Measurements from ENCODE around the gene FGF14. TPM values are rescaled to one million over a fixed set of nuclear protein-coding genes. Genes with fewer than 3 reads are reported as not detected.

The FGF14 gene
- total and polyA plus RNA-seq, 2 experiments from 2014 or later: 0.73 TPM; not detected in 1

DNA sequence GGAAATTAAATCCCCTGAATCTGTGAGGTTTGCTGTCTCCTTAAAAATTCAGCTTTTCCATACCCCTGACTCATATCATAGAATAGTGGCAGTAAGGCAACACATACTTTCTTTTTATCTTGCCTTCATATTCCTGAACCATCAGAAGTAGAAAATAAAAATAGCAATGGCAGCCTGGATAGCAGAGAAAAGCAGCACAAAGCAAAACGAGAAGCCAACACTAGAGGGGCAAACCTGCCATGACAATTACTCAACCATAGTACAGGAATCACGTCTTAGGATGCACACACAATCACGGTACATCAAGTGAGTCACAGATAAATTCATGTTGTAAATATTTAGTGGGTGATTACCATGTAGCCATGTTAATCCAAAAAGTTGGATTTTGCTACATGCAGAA is 606.4 kb downstream of the FGF14 start:
- Histone ChIP-seq H4K20me1 (ENCODE audit: insufficient read depth, poor library complexity, severe bottlenecking) (no peaks in the 10 kb centered on the region), H3K4me2 (no peak overlapping the region), H3K79me2 (no peaks in the 10 kb centered on the region), H3K27ac (no peak overlapping the region), H2AFZ (no peak overlapping the region), H3K4me1 (ENCODE audit: insufficient read depth) (no peaks in the 10 kb centered on the region), H3K36me3 (replicated peaks; ENCODE audit: insufficient read depth, low read depth) (no peaks in the 10 kb centered on the region), H3K9me3 (ENCODE audit: low read depth) (no peaks in the 10 kb centered on the region), H3K9me2 (replicated peaks; ENCODE audit: insufficient read depth) (no peaks in the 10 kb centered on the region), H3K4me3 (no peak overlapping the region), H3K27me3 (no peaks in the 10 kb centered on the region)
- TF ChIP-seq EZH2 (IDR thresholded peaks at IDR 0.05; ENCODE audit: borderline replicate concordance): no peak
- TF ChIP-seq, protein P1, sequence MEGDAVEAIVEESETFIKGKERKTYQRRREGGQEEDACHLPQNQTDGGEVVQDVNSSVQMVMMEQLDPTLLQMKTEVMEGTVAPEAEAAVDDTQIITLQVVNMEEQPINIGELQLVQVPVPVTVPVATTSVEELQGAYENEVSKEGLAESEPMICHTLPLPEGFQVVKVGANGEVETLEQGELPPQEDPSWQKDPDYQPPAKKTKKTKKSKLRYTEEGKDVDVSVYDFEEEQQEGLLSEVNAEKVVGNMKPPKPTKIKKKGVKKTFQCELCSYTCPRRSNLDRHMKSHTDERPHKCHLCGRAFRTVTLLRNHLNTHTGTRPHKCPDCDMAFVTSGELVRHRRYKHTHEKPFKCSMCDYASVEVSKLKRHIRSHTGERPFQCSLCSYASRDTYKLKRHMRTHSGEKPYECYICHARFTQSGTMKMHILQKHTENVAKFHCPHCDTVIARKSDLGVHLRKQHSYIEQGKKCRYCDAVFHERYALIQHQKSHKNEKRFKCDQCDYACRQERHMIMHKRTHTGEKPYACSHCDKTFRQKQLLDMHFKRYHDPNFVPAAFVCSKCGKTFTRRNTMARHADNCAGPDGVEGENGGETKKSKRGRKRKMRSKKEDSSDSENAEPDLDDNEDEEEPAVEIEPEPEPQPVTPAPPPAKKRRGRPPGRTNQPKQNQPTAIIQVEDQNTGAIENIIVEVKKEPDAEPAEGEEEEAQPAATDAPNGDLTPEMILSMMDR (IDR thresholded peaks at IDR 0.05; ENCODE audit: poor library complexity): no peak
- TF ChIP-seq EZH2phosphoT487 (IDR thresholded peaks at IDR 0.05; ENCODE audit: low read depth, severe bottlenecking, unreplicated experiment): no peak
- no peak for DNase-seq (ENCODE audit: low spot score)
- 78% methylated on average over 3 of the region's 3 CpGs for WGBS (ENCODE audit: low lambda C conversion rate, missing lambda C conversion rate)

DNA sequence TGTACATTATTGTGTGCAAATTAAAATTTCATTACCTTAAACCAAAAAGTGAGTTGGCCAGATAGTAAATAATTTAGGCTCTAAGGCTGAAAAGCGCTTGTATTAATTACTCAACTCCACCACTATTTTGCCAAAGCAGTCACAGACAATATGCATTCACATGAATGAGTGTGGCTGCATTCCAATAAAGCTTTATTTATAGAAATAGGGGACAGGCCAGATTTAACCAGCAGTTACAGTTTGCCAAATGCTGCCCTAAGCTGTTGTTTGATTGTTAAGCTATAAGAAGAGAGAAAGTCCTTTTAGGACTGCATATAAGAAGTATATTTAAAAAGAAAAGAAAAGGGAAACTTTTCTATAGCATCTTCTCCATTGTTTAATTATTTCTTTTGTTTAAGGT is 606.8 kb downstream of the FGF14 start:
- WGBS (ENCODE audit: low lambda C conversion rate, missing lambda C conversion rate): 90% methylated on average over 1 of the region's 1 CpG
- no peaks in the 10 kb centered on the region for H3K27me3 ChIP-seq
- H3K27ac ChIP-seq: no peak overlapping the region
- H3K4me3 ChIP-seq: no peak overlapping the region
- no peaks in the 10 kb centered on the region for H3K36me3 ChIP-seq (replicated peaks; ENCODE audit: insufficient read depth, low read depth)
- no peaks in the 10 kb centered on the region for H3K9me2 ChIP-seq (replicated peaks; ENCODE audit: insufficient read depth)
- no peaks in the 10 kb centered on the region for H4K20me1 ChIP-seq (ENCODE audit: insufficient read depth, poor library complexity, severe bottlenecking)
- DNase-seq (ENCODE audit: low spot score): no peak
- no peaks in the 10 kb centered on the region for H3K9me3 ChIP-seq (ENCODE audit: low read depth)
- H2AFZ ChIP-seq: no peak overlapping the region
- no peak overlapping the region for H3K4me2 ChIP-seq
- no peaks in the 10 kb centered on the region for H3K4me1 ChIP-seq (ENCODE audit: insufficient read depth)
- H3K79me2 ChIP-seq: no peaks in the 10 kb centered on the region
- TF ChIP-seq, protein P1 (IDR thresholded peaks at IDR 0.05; ENCODE audit: poor library complexity): no peak
- TF ChIP-seq EZH2 (IDR thresholded peaks at IDR 0.05; ENCODE audit: borderline replicate concordance) (no peak), EZH2phosphoT487 (IDR thresholded peaks at IDR 0.05; ENCODE audit: low read depth, severe bottlenecking, unreplicated experiment) (no peak)

DNA sequence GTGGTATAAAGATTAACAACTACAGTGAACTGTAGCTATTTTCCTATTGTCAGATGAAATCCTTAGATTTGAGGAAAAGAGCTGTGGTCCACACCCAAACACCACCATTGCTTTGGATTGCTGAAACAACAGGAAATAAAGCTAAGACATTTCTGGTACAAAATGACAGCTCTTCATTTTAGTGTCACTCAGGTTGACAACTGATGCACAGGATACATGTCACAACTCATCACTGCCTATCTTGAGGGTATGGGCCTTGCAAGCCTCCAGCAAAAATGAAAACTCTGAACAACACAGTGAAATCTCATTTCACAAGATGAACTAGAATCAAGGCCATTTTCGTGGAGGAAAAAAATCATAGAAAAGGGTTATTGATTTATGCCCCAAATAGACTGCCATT is 609.7 kb downstream of the FGF14 start:
- H3K79me2 ChIP-seq: no peaks in the 10 kb centered on the region
- WGBS (ENCODE audit: low lambda C conversion rate, missing lambda C conversion rate): 58% methylated on average over 1 of the region's 1 CpG
- no peaks in the 10 kb centered on the region for H3K36me3 ChIP-seq (replicated peaks; ENCODE audit: insufficient read depth, low read depth)
- H3K4me1 ChIP-seq (ENCODE audit: insufficient read depth): no peaks in the 10 kb centered on the region
- TF ChIP-seq EZH2phosphoT487 (IDR thresholded peaks at IDR 0.05; ENCODE audit: low read depth, severe bottlenecking, unreplicated experiment): no peak
- no peaks in the 10 kb centered on the region for H4K20me1 ChIP-seq (ENCODE audit: insufficient read depth, poor library complexity, severe bottlenecking)
- no peak overlapping the region for H3K27ac ChIP-seq
- no peak for DNase-seq (ENCODE audit: low spot score)
- no peaks in the 10 kb centered on the region for H3K9me2 ChIP-seq (replicated peaks; ENCODE audit: insufficient read depth)
- no peaks in the 10 kb centered on the region for H3K27me3 ChIP-seq
- H2AFZ ChIP-seq: no peak overlapping the region
- H3K4me2 ChIP-seq: no peak overlapping the region
- no peaks in the 10 kb centered on the region for H3K9me3 ChIP-seq (ENCODE audit: low read depth)
- no peak overlapping the region for H3K4me3 ChIP-seq

DNA sequence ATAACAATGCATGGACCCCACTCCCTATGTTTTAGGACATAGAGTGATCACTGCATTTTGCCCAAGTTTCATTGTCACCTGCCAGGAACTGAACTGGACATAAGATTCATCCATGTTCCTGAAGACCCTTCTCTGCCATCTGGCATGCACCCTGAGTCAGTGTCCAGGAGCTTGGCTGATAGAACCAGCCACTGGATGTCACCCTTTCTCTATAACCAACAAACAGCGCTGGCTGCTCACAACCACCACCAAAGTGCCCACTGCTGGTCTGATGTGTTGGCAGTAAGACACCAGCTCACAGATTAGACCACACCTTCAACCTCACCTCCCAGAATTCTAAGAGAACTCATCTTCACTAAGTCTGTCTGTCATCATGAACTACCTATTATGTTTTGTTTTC is 616.0 kb downstream of the FGF14 start:
- 17% methylated on average over 1 of the region's 1 CpG for WGBS (ENCODE audit: low lambda C conversion rate, missing lambda C conversion rate)
- TF ChIP-seq EZH2phosphoT487 (IDR thresholded peaks at IDR 0.05; ENCODE audit: low read depth, severe bottlenecking, unreplicated experiment): no peak
- TF ChIP-seq, protein P1 (IDR thresholded peaks at IDR 0.05; ENCODE audit: poor library complexity): peak; percentile 33

More for the DNA sequence above, 616.0 kb downstream of the FGF14 start:
- H3K9me3 ChIP-seq (ENCODE audit: low read depth): no peaks in the 10 kb centered on the region
- H3K9me2 ChIP-seq (replicated peaks; ENCODE audit: insufficient read depth): no peaks in the 10 kb centered on the region
- no peak overlapping the region for H2AFZ ChIP-seq
- H3K4me3 ChIP-seq: no peak overlapping the region
- DNase-seq (ENCODE audit: low spot score): peak; percentile 43
- no peak overlapping the region for H3K27ac ChIP-seq
- no peak overlapping the region for H3K4me2 ChIP-seq
- no peaks in the 10 kb centered on the region for H3K4me1 ChIP-seq (ENCODE audit: insufficient read depth)
- no peaks in the 10 kb centered on the region for H3K36me3 ChIP-seq (replicated peaks; ENCODE audit: insufficient read depth, low read depth)
- H3K79me2 ChIP-seq: no peaks in the 10 kb centered on the region
- no peaks in the 10 kb centered on the region for H4K20me1 ChIP-seq (ENCODE audit: insufficient read depth, poor library complexity, severe bottlenecking)
- H3K27me3 ChIP-seq: no peaks in the 10 kb centered on the region
